ENCODE results near the gene OR10D3.
A peak's percentile ranks its signal among the peaks of the same experiment; 100 is the strongest.

OR10D3 gene

GRCh38 chr11:124225471-124225870 is 42.3 kb downstream of the OR10D3 start:
- H3K9me3 ChIP-seq (replicated peaks in 1 of 11), result no peaks in the 10 kb centered on the region
- no peak overlapping the region for H3K4me3 ChIP-seq
- peaks cover 0 to 16% (median 2%) of the 10 kb centered on the region in 10 experiments; a peak in 9 of 20 replicates for H3K4me1 ChIP-seq
- H3K27ac ChIP-seq, result peak overlapping the region in 2 of 11 experiments; percentile 27 to 29; a peak in 2 of 22 replicates
- no peak for TF ChIP-seq Cebpa-rat (IDR thresholded peaks at IDR 0.05)
- H3K27me3 ChIP-seq, result no peaks in the 10 kb centered on the region
- no peaks in the 10 kb centered on the region for H4K20me1 ChIP-seq
- H3K36me3 ChIP-seq, result no peaks in the 10 kb centered on the region
- H3K4me2 ChIP-seq, result peak overlapping the region in 3 of 11 experiments; percentile 46 to 66 (median 59); a peak in 5 of 22 replicates
- no peak overlapping the region for H3K9ac ChIP-seq

- Histone ChIP-seq H3K27ac (no peak overlapping the region), H3K4me2 (no peak overlapping the region), H3K36me3 (no peaks in the 10 kb centered on the region), H3K27me3 (no peaks in the 10 kb centered on the region), H4K20me1 (no peaks in the 10 kb centered on the region), H3K9me3 (replicated peaks in 1 of 11) (no peaks in the 10 kb centered on the region), H3K4me3 (no peak overlapping the region), H3K9ac (no peak overlapping the region), H3K4me1 (no peaks in the 10 kb centered on the region)
- TF ChIP-seq Cebpa-rat (IDR thresholded peaks at IDR 0.05), result peak in 1 of 11 experiments; percentile 16; a peak in 1 of 22 replicates
Observed at GRCh38 chr11:124233376-124233775, 50.2 kb downstream of the OR10D3 start.
